Stimulated activated effector memory CD8-positive, alpha-beta T cell treated with anti-CD3 and anti-CD28 coated beads, Interleukin-12 subunit alpha, Interleukin-12 subunit beta, amount 100 ng/mL, for 72 hours (primary cell): Measurements from ENCODE around the gene HBB.

Experiments used
- ATAC-seq: fragments of 150-1000 bp; cut with Tn5 transposase; 2 replicates; pipeline ENCODE4 v1.10.0; 2021
- DNase-seq, 2 donors: peaks; one replicate each; pipeline ENCODE4 v3.0.0; 2021 to 2022; ENCODE audit warnings: low spot score in 2 of 2
- H3K27ac Mint-ChIP-seq: one replicate; pipeline ENCODE4 v1.8.0; 2022; ENCODE audit warnings: mild to moderate bottlenecking, mixed read lengths
- H3K36me3 Mint-ChIP-seq: one replicate; pipeline ENCODE4 v1.8.0; 2022; ENCODE audit warnings: mild to moderate bottlenecking, mixed read lengths
- H3K4me1 Mint-ChIP-seq: one replicate; pipeline ENCODE4 v1.8.0; 2022; ENCODE audit warnings: mixed read lengths
- H3K4me3 Mint-ChIP-seq: one replicate; pipeline ENCODE4 v1.8.0; 2022; ENCODE audit warnings: mild to moderate bottlenecking, mixed read lengths
- H3K9me3 Mint-ChIP-seq: one replicate; pipeline ENCODE4 v1.8.0; 2022; ENCODE audit warnings: mixed read lengths

Gene HBB

GRCh38 chr11:5223686-5224085 is 3.2 kb downstream of the HBB start:
- H3K9me3 Mint-ChIP-seq = peaks cover 8% of the 10 kb centered on the region
- no peak overlapping the region for H3K27ac Mint-ChIP-seq

GRCh38 chr11:5223146-5223545 is 3.7 kb downstream of the HBB start:
- H3K36me3 Mint-ChIP-seq = no peaks in the 10 kb centered on the region
- ATAC-seq (no peak), DNase-seq (no peak)
- no peaks in the 10 kb centered on the region for H3K4me1 Mint-ChIP-seq
- H3K4me3 Mint-ChIP-seq = no peak overlapping the region
- H3K27ac Mint-ChIP-seq = no peak overlapping the region
- H3K9me3 Mint-ChIP-seq = peaks cover 8% of the 10 kb centered on the region

More at GRCh38 chr11:5223686-5224085, 3.2 kb downstream of the HBB start:
- no peak overlapping the region for H3K4me3 Mint-ChIP-seq
- no peaks in the 10 kb centered on the region for H3K4me1 Mint-ChIP-seq
- no peak for ATAC-seq
- DNase-seq = no peak
- no peaks in the 10 kb centered on the region for H3K36me3 Mint-ChIP-seq

- H3K27ac Mint-ChIP-seq = no peak overlapping the region
- peaks cover 3% of the 10 kb centered on the region for H3K9me3 Mint-ChIP-seq
- DNase-seq = no peak
Measured at GRCh38 chr11:5210376-5210885, 16.4 kb downstream of the HBB start.

GRCh38 chr11:5204787-5205186 is 22.1 kb downstream of the HBB start:
- ATAC-seq (no peak), DNase-seq (no peak)
- Mint-ChIP-seq H3K4me1 (no peaks in the 10 kb centered on the region), H3K4me3 (no peak overlapping the region), H3K27ac (no peak overlapping the region), H3K36me3 (no peaks in the 10 kb centered on the region), H3K9me3 (no peaks in the 10 kb centered on the region)

More at GRCh38 chr11:5210376-5210885, 16.4 kb downstream of the HBB start:
- ATAC-seq = no peak
- no peaks in the 10 kb centered on the region for H3K4me1 Mint-ChIP-seq
- no peaks in the 10 kb centered on the region for H3K36me3 Mint-ChIP-seq
- no peak overlapping the region for H3K4me3 Mint-ChIP-seq

GRCh38 chr11:5203366-5203765 is 23.5 kb downstream of the HBB start:
- ATAC-seq (no peak), DNase-seq (no peak)
- Mint-ChIP-seq H3K4me3 (no peak overlapping the region), H3K9me3 (no peaks in the 10 kb centered on the region), H3K27ac (no peak overlapping the region), H3K4me1 (no peaks in the 10 kb centered on the region), H3K36me3 (no peaks in the 10 kb centered on the region)

- H3K4me1 Mint-ChIP-seq = no peaks in the 10 kb centered on the region
- no peaks in the 10 kb centered on the region for H3K9me3 Mint-ChIP-seq
- H3K36me3 Mint-ChIP-seq = no peaks in the 10 kb centered on the region
- no peak within 1 kb of the TSS for H3K27ac Mint-ChIP-seq
- ATAC-seq (no peak), DNase-seq (no peak)
- H3K4me3 Mint-ChIP-seq = no peak within 1 kb of the TSS
Measured at GRCh38 chr11:5200582-5200981, 26.3 kb downstream of the HBB start, which contains the start of gene OR51V1. TSS of gene OR51V1 (minus strand) at chr11:5200682. CDS start at chr11:5200682, 0 bp downstream.

- Mint-ChIP-seq H3K27ac (no peak overlapping the region), H3K36me3 (no peaks in the 10 kb centered on the region), H3K4me1 (no peaks in the 10 kb centered on the region), H3K9me3 (peaks cover under 1% of the 10 kb centered on the region), H3K4me3 (no peak overlapping the region)
- ATAC-seq (no peak), DNase-seq (no peak)
Measured at GRCh38 chr11:5198285-5198684, 28.6 kb downstream of the HBB start.

GRCh38 chr11:5197536-5197935 is 29.3 kb downstream of the HBB start:
- no peak for ATAC-seq
- H3K4me1 Mint-ChIP-seq = no peaks in the 10 kb centered on the region

GRCh38 chr11:5196731-5197130 is 30.1 kb downstream of the HBB start:
- peaks cover 4% of the 10 kb centered on the region for H3K9me3 Mint-ChIP-seq
- no peak for DNase-seq
- no peaks in the 10 kb centered on the region for H3K36me3 Mint-ChIP-seq
- no peaks in the 10 kb centered on the region for H3K4me1 Mint-ChIP-seq
- H3K27ac Mint-ChIP-seq = no peak overlapping the region
- ATAC-seq = no peak
- no peak overlapping the region for H3K4me3 Mint-ChIP-seq

More at GRCh38 chr11:5197536-5197935, 29.3 kb downstream of the HBB start:
- peaks cover 4% of the 10 kb centered on the region for H3K9me3 Mint-ChIP-seq
- no peak for DNase-seq
- no peaks in the 10 kb centered on the region for H3K36me3 Mint-ChIP-seq
- no peak overlapping the region for H3K27ac Mint-ChIP-seq
- H3K4me3 Mint-ChIP-seq = no peak overlapping the region

- peaks cover 4% of the 10 kb centered on the region for H3K9me3 Mint-ChIP-seq
- no peaks in the 10 kb centered on the region for H3K4me1 Mint-ChIP-seq
- ATAC-seq (no peak), DNase-seq (no peak)
- H3K36me3 Mint-ChIP-seq = no peaks in the 10 kb centered on the region
- H3K27ac Mint-ChIP-seq = no peak overlapping the region
- H3K4me3 Mint-ChIP-seq = no peak overlapping the region
Measured at GRCh38 chr11:5196067-5196466, 30.8 kb downstream of the HBB start.

- peaks cover 7% of the 10 kb centered on the region for H3K9me3 Mint-ChIP-seq
- ATAC-seq (no peak), DNase-seq (no peak)
- no peak overlapping the region for H3K27ac Mint-ChIP-seq
- no peaks in the 10 kb centered on the region for H3K36me3 Mint-ChIP-seq
- no peaks in the 10 kb centered on the region for H3K4me1 Mint-ChIP-seq
- H3K4me3 Mint-ChIP-seq = no peak overlapping the region
Measured at GRCh38 chr11:5192738-5193137, 34.1 kb downstream of the HBB start.

- no peaks in the 10 kb centered on the region for H3K36me3 Mint-ChIP-seq
- H3K27ac Mint-ChIP-seq = no peak overlapping the region
- no peak overlapping the region for H3K4me3 Mint-ChIP-seq
- H3K9me3 Mint-ChIP-seq = peaks cover 5% of the 10 kb centered on the region
- ATAC-seq (no peak), DNase-seq (no peak)
- no peaks in the 10 kb centered on the region for H3K4me1 Mint-ChIP-seq
Measured at GRCh38 chr11:5188201-5188600, 38.7 kb downstream of the HBB start.

GRCh38 chr11:5178046-5178837 is 48.6 kb downstream of the HBB start:
- Mint-ChIP-seq H3K36me3 (no peaks in the 10 kb centered on the region), H3K9me3 (no peaks in the 10 kb centered on the region), H3K4me3 (no peak overlapping the region), H3K27ac (no peak overlapping the region), H3K4me1 (no peaks in the 10 kb centered on the region)
- no peak for ATAC-seq
- no peak for DNase-seq
